DND-41 (cell line): ENCODE data around the gene CALML4.

ENCODE experiments used
- CTCF ChIP-seq: IDR thresholded peaks from 2 replicates; pipeline ENCODE4 v1.5.1; 2012; ENCODE audit warnings: borderline replicate concordance, low read length, moderate library complexity, mild to moderate bottlenecking; ENCODE audit not compliant: poor library complexity, severe bottlenecking; ENCODE audit errors: extremely low read depth
- EZH2 ChIP-seq: IDR thresholded peaks from 3 replicates; pipeline ENCODE4 v1.6.1; 2012; ENCODE audit warnings: borderline replicate concordance, low read depth, mild to moderate bottlenecking, moderate library complexity, low read length, inconsistent platforms; ENCODE audit not compliant: severe bottlenecking

GRCh38 chr15:68203486-68203885, 1.6 kb downstream of the CALML4 start:
- no peak for TF ChIP-seq CTCF
- no peak for TF ChIP-seq EZH2
